Forelimb muscle (tissue), 1 donor: Measurements from ENCODE around the gene ZFAND6. TPM values are rescaled to one million over a fixed set of nuclear protein-coding genes. Genes with fewer than 3 reads are reported as not detected.
"Not testable (repeated sequence)": the region's sequence is repeated elsewhere in the genome, so short reads cannot be mapped to it uniquely, and the experiment has no call there.

ENCODE experiments used
- DNase-seq: peaks from one replicate; pipeline ENCODE4 v3.0.0-alpha.2; 2013; ENCODE audit warnings: low read depth
- polyA plus RNA-seq: library from polyadenylated mRNA; unstranded; fragments of 120-200 nt; gene quantifications from one replicate; pipeline ENCODE4 v1.2.1, GENCODE V29; 2013; ENCODE audit not compliant: insufficient read length

Gene ZFAND6
- 105 TPM for polyA plus RNA-seq

DNA sequence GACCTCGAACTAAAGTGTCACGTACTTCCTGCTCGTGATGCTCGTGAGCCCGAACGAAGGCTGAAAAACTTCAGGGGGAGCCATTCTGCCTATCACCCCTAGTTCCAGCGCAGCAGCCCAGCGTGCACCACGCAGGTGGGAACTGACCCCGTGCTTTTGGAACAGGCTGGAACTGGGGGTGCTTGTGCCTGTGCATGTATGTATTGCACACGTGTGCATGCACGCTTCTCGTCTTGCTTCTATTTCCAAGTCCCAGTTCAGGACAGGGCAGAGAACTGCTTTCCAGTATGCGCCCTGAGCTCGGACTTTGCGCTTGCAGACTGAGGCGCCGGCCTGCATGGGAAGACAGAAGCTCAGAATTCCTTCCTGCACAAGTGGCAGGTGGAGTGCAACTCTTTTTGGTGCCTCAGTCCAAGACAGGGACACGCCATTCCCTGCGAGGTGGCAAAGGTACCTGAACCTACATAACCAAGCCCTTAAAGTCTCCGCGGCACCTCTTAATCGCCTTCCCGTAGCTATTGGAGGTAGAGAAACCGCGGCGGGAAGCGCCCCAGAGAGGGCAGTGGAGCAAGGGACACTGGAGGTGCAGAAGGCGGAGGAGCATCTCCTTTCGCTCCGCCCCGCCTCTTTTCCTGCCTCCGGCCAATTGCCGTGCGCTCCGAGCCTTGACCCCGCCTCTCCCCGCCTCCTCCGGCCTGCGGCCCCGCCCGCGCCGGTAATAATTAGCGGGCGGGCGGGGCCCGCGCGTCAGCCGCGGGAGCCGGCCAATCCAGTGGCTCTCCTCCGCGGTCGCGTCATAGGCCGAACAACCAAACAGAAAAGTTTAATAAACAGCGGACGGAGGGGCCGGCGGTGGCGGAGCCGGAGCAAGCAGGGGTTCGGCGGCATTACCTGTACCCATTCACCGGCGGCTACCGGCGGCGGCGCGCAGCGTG is at the start of gene ZFAND6:
Gene ZFAND6 (plus strand): TSS at position 826 of the 935 bp plus-strand sequence. CDS start 60,669 bp downstream, outside the sequence.
- peak; percentile 93 for DNase-seq

DNA sequence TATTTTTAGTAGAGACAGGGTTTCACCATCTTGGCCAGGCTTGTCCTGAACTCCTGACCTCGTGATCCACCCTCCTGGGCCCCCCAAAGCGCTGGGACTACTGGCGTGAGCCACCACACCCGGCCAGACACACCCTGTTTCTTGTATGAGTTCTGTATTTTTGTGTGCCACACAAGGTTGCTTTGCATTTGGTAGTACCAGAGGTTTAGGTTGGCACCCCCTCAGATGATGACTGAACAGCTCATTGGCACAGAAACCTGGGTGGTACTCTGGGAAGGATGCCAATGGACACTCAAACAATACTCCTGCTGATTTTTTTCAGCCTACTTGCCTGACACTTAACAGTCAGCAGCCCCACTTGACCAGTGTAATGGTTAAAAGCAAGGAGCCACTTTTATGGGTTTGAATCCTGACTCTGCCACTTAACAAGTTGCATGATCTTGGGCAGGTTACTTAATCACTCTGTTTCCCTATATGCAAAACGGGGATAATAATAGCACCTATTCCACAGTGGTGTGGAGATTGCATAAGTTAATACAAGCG is 49.3 kb upstream of the ZFAND6 start:
- no peak for DNase-seq

DNA sequence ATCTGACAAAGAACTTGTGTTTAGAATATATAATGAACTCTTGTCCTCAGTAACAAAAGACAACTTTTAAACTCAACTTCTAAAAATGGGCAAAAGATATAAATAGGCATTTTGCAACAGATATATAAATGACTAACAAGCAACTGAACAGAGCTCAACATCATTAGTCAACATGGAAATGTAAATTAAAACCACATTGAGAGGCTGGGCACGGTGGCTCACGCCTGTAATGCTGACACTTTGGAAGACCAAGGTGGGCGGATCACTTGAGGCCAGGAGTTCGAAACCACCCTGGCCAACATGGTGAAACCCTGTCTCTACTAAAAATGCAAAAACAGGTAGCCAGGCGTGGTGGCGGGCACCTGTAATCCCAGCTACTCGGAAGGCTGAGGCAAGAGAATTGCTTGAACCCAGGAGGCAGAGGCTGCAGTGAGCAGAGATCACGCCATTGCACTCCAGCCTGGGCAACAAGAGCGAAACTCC is 48.4 kb upstream of the ZFAND6 start:
- not testable (repeated sequence) for DNase-seq

DNA sequence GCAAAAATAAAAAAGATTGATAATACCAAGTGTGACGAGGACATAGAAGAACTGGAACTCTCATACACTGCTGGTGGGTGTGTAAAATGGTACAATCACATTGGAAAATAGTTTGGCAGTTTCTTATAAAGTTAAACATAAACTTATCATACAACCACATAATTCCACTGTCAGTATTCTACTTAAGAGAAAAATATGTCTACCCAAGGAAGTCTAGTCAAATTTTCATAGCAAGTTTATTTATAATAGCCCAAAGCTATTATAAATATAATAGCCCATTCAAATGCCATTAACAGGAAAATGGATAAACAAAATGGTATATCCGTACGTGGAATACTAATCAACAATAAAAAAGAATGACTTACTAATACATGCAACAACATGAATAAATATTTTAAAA is 47.9 kb upstream of the ZFAND6 start:
- DNase-seq: no peak

DNA sequence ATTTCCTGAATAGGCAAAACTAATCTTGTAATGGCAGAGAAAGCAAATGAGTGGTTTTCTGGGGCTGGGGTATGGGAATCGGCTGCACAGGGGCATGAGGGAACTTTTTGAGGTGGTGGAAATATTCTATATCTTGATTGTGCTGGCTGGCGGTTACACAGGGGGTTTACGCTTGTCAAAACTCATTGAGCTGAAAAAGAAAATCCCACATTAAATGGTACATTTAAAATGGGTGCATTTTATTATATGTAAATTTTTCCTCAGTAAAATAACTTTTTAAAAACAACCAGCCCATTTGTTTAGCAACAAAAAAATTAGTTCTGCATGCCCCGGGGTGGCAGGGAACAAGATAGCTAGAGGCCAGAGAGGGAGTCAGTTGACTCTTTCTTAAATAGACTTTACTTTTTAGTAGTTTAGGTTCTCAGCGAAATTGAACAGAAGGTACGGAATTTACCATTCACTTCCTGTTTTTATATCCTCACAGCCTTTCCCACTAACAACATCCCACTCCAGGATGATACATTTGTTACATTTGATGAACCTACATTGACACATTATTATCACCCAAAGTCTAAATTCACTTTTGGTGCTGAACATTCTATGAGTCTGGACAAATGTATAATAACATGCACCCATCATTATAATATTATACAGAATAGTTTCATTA is 47.3 kb upstream of the ZFAND6 start:
- DNase-seq: no peak

DNA sequence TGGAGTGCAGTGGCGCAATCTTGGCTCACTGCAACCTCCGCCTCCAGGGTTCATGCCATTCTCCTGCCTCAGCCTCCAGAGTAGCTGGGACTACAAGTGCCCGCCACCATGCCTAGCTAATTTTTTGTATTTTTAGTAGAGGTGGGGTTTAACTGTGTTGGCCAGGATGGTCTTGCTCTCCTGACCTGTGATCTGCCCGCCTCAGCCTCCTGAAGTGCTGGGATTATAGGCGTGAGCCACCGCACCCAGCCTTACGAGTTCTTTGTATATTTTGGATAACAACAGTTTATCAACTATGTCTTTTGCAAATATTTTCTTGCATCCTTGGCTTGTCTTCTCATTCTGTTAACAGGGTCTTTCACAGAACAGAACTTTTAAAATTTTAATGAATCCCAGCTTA is 45.3 kb upstream of the ZFAND6 start:
- not testable (repeated sequence) for DNase-seq

DNA sequence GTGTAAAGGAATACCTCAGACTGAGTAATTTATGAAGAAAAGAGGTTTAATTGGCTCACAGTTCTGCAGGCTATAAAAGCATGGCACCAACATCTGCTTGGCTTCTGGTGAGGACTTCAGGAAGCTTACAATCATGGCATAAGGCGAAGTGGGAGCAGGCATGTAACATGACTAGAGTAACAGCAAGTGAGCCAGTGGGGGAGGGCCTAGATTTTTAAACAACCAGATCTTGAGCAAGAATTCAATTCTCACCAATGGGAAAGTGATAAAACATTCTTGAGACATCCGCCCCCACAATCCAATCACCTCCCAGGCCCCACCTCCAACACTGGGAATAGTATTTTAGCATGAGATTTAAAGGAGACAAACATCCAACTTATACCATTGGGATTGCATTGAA is 44.3 kb upstream of the ZFAND6 start:
- no peak for DNase-seq

DNA sequence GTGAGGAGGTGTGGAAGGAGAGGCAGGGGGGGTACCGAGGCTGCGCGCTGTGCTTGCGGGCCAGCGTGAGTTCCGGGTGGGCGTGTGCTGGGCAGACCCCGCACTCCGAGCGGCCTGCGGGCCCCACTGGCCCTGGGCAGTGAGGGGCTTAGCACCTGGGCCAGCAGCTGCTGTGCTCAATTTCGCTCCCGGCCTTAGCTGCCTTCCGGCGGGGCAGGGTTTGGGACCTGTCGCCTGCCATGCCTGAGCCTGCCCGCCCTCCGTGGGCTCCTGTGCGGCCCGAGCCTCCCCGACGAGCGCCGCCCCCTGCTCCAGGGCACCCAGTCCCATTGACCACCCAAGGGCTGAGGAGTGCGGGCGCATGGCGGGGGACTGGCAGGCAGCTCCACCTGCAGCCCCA is 43.0 kb upstream of the ZFAND6 start:
- DNase-seq: not testable (repeated sequence)

DNA sequence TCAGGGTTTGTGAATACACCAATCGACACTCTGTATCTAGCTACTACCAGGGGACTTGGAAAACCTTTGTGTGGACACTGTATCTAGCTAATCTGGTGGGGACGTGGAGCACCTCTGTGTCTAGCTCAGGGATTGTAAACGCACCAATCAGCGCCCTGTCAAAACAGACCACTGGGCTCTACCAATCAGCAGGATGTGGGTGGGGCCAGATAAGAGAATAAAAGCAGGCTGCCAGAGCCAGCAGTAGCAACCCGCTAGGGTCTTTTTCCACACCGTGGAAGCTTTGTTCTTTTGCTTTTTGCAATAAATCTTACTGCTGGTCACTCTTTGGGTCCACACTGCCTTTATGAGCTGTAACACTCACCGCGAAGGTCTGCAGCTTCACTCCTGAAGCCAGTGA is 42.3 kb upstream of the ZFAND6 start:
- not testable (repeated sequence) for DNase-seq

DNA sequence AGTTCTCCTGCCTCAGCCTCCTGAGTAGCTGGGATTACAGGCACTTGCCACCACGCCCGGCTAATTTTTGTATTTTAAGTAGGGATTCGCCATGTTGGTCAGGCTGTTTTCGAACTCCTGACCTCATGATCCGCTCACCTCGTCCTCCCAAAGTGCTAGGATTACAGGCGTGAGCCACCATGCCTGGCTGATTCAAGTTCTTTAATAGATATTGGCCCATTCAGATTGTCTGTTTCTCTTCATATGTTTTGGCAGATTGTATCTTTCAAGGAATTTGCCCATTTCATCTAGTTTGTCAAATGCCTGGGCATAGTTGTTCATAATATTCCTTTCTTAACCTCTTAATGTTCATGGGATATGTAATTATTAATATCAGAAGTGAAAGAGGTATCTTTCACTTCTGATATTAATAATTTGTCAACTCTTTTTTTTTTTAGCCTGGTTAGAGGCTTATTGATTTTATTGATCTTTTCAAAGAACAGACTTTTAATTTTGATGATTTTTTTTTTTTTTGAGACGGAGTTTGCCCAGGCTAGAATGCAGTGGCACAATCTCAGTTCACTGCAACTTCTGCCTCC is 40.2 kb upstream of the ZFAND6 start:
- DNase-seq: no peak

DNA sequence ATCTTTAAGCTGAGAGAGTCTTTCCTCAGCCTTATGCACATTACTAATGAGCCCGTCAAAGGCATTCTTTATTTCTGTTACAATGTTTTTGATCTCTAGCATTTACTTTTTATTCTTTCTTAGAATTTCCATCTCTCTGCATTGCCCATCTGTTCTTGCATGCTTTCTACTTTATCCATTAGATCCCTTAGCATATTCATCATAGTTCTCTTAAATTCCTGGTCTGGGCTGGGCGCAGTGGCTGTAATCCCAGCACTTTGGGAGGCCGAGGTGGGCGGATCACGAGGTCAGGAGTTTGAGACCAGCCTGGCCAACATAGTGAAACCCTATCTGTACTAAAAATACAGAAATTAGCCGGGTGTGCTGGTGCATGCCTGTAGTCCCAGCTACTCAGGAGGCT is 39.3 kb upstream of the ZFAND6 start:
- DNase-seq: not testable (repeated sequence)

DNA sequence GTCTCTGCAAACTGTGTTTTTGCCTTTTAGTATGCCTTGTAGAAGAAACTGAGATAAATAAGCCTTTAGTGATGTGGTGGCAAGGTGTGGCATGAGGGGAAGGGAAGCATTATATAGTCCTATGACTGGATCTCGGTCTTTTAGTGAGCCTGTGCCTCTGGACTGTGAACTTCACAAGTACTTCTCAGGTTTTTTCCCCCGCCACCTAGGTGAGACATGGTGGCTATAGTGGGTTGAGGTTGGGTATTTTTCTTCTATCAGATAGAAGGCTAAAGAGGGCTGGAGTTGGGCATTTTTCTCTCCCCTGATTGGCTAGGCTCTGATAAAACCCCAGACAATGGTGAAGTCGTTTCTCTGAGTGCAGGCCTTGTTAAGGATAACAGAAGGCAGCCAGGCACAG is 38.7 kb upstream of the ZFAND6 start:
- DNase-seq: no peak

DNA sequence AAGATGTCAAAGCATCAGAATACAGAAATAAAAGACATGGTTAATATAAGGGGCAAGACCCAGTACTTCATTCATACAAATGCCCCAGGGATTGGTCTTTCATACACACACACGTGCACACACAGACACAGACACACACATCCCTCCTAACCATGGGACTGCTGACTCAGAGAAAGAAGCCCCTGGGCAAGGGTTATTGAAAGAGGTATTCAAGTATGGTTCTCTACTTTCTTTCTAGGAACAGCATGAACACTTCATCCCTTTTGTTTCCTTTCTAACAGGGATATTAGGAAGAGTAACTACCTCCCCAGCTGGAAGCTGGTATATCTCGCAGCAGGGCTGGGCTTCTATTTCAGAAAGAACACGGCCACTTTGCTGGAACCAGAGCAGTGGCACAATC is 33.2 kb upstream of the ZFAND6 start:
- no peak for DNase-seq

DNA sequence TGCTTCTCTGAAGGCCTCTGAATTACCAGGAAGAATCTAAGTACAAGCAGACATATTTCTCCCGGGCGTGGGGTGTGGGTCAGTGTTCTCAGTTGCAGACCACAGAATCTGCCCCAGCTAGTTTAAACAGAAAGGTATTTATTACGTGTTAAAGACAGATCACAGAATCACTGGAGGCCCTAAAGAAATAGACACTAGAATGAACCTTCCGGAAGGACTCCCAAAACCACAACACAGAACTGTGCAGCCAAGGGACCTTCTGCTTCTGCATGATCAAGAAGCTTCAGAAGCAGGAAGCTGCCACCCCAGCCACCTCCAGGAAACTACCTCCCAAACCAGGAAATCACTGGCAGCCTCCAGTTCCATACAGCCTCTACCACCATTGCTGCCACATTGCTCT is 32.7 kb upstream of the ZFAND6 start:
- no peak for DNase-seq

DNA sequence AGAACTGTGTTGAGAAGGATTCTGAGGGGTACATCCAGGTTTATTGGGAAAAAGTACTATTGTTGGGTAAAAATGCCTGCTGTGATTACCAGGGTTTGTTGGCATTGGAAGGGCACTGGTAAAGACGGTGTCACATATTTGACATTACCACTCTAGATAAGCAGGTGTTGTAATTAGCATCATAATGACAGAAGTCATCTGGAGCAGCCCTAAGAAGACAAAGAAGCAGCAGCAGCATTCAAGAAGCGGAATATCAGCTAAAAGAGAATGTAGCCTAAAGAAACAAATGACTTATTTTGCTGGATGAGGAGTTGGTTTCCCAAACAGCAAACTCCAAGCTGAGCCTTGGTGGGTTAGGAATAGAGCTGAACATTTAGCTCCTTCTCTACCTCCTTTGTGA is 30.5 kb upstream of the ZFAND6 start:
- DNase-seq: no peak

DNA sequence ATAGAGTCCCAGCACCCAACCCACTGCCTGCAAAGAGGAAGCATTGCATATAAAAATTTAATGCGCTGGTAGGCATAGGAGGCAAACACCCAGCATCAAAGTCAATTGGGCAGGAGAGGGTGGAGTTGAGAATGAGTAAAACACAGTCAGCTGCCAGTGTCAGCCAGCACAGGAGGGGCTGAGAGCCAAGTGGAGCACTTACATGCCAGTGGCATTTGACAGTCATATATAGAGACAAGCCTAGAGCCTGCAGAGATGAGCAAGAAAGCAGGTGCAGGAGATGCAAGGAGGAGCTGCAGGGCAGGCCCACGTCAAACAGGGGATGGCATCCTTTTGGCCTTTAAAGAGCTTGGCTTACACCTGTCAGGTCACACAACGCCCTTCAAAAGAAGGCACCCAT is 27.6 kb upstream of the ZFAND6 start:
- no peak for DNase-seq

DNA sequence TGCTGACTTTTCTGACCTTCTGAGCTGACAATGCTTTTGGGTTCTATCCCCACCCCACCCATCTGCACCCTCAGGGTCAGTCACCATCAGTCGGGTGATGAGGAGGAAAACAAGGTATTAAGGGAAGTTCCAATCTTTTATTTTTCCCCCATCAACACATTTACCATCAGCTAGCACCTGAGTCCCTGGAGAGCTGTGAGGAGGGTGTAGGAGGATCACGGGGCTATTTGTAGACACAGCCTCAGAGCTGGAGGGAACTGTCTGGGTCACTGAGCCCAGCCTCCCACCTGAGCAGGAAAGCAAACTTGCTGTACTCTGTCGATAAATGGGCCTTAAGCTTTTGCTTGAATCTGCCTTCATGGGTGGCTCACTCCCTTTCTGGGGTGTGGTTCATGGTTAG is 24.8 kb upstream of the ZFAND6 start:
- no peak for DNase-seq

DNA sequence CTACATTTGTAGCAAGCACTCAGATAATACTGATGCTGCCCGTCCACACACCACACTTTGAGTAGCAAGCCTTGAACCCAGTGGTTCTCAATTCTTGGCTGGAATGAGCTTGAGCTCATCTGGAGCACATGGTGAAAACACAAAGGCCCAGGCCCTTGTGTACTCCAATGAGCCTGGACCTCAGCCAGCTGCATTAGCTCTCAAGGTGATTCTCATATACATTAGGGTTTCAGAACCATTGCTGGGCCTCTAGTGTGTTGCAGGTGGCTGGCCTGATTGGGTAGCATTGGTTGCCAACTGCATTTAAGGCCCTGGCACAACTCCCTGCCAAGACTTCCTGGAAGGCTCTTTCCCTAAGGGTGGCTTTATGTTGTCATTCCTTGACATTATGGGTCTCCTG is 23.4 kb upstream of the ZFAND6 start:
- no peak for DNase-seq

DNA sequence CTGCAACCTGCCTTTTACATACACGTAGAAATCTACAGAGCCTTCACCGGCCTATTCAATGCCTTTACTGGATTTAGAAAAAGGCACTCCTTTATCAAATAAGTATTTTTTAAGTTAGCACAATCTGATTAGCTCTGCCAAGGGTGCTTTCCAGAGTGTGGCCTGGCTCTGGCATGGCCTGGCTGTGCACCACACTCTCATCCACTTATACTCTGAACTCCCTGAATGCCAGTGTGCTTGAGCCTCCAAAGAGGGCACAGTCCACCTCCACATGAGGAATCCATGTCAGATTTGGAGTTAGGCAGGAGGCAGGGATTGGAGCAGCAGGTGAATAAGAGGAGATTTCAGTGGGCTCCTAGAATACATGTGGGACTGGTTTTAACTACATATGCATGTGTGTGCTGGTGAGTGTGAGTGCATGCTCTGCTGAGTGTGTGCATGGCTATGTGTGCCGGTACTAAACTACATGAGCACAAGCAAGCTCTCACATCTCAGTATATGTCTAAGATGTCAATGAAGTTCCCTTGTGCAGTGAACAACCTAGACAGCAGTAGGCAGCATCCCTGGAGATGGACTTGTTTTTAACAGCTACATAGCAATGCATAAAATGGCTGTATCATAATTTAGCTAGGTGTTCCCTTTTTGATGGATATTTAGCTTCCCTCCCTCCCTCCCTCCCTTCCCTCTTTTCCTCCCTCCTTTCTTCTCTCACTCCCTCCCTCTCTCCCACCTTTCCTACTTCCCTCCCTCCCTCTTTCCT is 17.8 kb upstream of the ZFAND6 start:
- no peak for DNase-seq

DNA sequence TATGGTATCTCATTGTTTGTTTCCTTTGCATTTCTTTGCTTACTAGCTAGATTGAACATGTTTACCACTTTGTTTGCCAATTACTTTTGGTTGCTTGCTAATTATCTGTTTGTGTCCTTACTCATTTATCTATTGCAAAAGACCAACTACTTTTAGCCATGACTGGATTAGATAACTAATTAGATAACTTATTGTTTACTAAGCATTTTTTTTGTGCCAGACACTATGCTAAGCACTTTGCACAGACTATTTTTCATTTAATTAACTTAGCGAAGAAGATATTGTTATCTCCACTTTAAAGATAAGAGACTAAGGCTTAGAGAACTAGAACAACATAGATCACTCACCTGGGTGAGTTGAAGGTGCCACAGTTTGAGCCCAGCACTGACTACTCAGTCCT is 16.9 kb upstream of the ZFAND6 start:
- no peak for DNase-seq

DNA sequence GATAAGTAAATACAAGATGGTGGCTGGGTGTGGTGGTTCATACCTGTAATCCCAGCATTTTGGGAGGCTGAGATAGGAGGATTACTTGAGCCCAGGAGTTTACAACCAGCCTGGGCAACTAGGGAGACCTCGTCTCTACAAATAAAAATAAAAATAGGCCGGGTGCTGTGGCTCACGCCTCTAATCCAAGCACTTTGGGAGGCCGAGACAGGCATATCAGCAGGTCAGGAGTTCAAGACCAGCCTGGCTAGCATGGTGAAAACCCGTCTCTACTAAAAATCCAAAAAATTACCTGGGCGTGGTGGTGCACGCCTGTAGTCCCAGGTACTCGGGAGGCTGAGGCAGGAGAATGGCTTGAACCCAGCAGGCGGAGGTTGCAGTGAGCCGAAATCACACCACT is 14.3 kb upstream of the ZFAND6 start:
- not testable (repeated sequence) for DNase-seq
